H1 (cell line): ENCODE data around the gene BCO2. TPM values are rescaled to one million over a fixed set of nuclear protein-coding genes. Genes with fewer than 3 reads are reported as not detected.

ENCODE experiments used
- GABPA ChIP-seq: IDR thresholded peaks from 2 replicates; pipeline ENCODE4 v1.6.1; 2011; ENCODE audit warnings: mild to moderate bottlenecking, low read length, moderate library complexity, borderline replicate concordance; ENCODE audit not compliant: insufficient read depth
- USF2 ChIP-seq: IDR thresholded peaks from 2 replicates; pipeline ENCODE4 v1.6.1; 2011; ENCODE audit warnings: low read length, improper control_type of control experiment
- YY1 ChIP-seq: IDR thresholded peaks from 2 replicates; pipeline ENCODE4 v1.6.1; 2011; ENCODE audit warnings: low read depth, mild to moderate bottlenecking, low read length
- polyA plus RNA-seq, 7 experiments: library from polyadenylated mRNA; depleted of rRNA in 3 of 7; stranded (reverse) in 5 of 7; unstranded in 2 of 7; fragments of >200 nt in 5 of 7; fragments of 200-250 nt in 2 of 7; gene quantifications; 1 replicate in 5 of 7; 2 replicates in 1 of 7; 4 replicates in 1 of 7; pipeline versions ENCODE4 v1.2.1 to v1.2.3, GENCODE V29; 2011 to 2013; ENCODE audit warnings: missing spikeins in 2 of 7, mixed read lengths in 2 of 7
- total RNA-seq: library from RNA; stranded (reverse); fragmentation: NEBNext Ultra II Directional; extraction: Animal tissue kit (Norgen Biotek cat#: 25700); gene quantifications from 2 replicates; pipeline ENCODE4 v1.2.1, GENCODE V29; 2021

Gene BCO2
- total and polyA plus RNA-seq, 2 of the 8 experiments (the other 6 are each of a cell fraction or from before 2014, with no cell fraction given), result 0.42 to 0.82 TPM

GRCh38 chr11:112129656-112130055 is 45.7 kb upstream of the BCO2 start (continued):
- TF ChIP-seq GABPA, result no peak
- no peak for TF ChIP-seq USF2
- no peak for TF ChIP-seq YY1
